ENCODE measurements around the gene CDT1. TPM values are rescaled to one million over a fixed set of nuclear protein-coding genes. Genes with fewer than 3 reads are reported as not detected.
A peak's percentile ranks its signal among the peaks of the same experiment; 100 is the strongest.

CDT1 gene
- total RNA-seq, 1 experiment from 2014 or later, result 64.6 TPM

DNA sequence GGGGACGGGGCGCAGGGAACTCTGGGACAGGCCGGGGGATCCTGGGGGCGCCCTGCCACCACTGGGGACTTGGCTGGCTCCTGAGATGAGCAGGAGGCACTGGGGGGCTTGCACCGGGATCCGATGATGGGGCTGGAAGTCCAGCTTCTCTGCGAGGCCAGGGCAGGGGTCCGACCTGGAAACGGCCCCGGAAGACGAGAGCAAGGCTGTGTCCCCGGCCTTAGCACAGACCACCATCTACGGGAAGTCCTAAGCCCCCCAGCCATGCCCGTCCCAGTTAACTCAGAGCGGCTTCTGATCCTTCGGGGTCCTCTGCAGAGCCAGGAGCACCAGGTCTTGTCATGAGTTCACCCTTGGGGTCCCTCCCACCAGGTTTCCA is 573 bp downstream of the CDT1 start:
- DNase-seq (ENCODE audit: low read depth), result no peak

DNA sequence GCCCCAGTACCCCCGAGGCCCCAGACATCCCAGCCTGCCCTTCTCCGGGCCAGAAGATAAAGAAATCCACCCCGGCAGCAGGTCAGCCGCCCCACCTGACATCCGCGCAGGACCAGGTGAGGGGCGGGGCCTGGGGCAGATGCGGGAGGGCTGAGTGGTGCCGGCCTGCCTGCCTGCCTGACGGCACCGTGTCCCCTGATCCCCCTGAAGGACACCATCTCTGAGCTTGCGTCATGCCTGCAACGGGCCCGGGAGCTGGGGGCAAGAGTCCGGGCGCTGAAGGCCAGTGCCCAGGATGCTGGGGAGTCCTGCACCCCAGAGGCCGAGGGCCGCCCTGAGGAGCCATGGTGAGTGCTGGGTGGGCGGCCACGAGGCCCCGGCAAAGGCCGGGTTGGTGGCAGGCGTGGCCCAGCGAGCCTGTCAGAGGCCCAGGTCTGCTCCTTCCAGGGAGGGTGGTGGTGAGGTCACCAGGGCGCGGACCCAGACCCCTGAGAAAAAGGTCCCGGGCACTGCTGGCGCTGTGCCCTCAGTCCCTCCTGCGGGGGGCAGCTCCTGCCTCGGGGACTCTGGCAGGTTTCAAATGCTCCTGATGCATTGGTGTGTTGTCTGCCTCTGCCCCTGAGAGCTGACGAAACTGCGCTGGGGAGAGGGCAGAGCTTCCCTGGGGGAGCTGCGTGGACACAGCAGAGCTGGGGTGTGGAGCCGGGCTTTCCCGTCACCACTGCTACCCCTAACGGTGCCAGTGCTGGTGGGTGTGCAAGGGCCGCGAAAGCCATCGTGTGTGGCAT is 1.2 kb downstream of the CDT1 start:
- DNase-seq (ENCODE audit: low read depth), result no peak

DNA sequence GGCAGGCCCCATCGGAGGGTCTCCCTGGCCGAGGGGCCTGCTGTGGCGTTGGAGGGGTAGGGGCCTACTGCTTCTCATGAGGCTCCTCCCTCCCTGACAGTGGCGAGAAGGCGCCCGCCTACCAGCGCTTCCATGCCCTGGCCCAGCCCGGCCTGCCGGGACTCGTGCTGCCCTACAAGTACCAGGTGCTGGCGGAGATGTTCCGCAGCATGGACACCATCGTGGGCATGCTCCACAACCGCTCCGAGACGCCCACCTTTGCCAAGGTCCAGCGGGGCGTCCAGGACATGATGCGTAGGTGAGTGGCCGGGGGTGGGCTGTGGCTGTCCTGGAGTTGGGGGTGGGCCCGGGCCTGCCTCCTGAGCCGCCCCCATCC is 1.7 kb downstream of the CDT1 start:
- no peak for DNase-seq (ENCODE audit: low read depth)

DNA sequence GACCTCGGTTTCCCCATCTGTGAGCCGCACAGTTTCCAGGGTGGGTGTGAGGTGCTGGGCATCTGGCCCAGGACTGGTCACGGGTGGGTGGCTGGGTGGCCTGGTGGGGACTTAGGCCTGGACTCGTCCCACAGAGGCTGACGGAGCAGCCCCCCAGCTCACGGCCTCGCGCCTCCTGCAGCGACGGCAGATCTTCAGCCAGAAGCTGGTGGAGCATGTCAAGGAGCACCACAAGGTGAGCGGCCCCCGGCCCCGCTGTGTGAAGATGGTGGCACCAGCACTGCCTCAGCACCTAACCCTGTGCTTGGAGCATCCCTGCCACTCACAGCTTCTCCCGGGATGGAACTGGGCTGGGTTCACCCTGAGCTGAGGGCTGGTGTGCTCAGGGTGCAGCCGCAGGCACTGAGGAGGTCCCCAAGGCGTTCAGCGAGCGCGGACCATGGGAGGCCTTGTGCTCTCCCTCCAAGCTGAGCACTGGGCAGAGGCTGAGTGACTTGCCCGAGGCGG is 2.4 kb downstream of the CDT1 start:
- DNase-seq (ENCODE audit: low read depth), result no peak

DNA sequence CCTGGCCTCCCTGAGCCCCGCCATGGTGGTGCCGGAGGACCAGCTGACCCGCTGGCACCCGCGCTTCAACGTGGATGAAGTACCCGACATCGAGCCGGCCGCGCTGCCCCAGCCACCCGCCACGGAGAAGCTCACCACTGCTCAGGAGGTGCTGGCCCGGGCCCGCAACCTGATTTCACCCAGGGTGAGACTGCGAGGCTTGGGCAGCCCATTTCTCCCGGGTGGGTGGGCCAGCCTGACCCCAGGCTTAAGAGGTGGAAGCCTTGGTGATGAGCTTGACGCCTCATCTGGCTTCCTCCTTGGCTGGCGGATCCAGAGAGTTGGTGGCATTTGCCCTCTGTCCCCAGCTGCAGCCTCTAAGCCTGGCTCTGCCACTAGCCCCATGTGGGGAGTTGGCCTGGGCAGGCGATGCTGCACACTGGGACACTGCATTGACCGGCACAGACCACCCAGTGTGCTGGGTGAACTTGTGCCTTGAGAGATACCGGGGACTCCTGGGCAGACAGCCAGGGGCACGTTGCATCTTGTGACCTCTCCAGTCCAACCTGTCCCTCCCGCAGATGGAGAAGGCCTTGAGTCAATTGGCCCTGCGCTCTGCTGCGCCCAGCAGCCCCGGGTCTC is 3.0 kb downstream of the CDT1 start:
- no peak for DNase-seq (ENCODE audit: low read depth)

DNA sequence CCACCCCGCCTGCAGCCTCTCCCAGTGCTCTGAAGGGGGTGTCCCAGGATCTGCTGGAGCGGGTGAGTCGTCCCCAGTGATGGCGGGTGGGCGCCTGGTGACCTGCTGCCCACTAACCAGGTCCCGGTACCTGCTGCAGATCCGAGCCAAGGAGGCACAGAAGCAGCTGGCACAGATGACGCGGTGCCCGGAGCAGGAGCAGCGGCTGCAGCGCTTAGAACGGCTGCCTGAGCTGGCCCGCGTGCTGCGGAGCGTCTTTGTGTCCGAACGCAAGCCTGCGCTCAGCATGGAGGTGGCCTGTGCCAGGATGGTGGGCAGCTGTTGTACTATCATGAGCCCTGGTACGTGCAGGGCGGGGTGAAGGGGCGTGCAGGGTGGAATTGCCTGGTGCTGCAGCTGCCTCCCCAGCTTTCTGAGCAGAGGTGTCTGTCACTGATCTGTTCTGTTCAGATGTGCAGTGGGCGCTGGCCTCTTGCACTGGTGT is 3.6 kb downstream of the CDT1 start:
- DNase-seq (ENCODE audit: low read depth), result no peak

DNA sequence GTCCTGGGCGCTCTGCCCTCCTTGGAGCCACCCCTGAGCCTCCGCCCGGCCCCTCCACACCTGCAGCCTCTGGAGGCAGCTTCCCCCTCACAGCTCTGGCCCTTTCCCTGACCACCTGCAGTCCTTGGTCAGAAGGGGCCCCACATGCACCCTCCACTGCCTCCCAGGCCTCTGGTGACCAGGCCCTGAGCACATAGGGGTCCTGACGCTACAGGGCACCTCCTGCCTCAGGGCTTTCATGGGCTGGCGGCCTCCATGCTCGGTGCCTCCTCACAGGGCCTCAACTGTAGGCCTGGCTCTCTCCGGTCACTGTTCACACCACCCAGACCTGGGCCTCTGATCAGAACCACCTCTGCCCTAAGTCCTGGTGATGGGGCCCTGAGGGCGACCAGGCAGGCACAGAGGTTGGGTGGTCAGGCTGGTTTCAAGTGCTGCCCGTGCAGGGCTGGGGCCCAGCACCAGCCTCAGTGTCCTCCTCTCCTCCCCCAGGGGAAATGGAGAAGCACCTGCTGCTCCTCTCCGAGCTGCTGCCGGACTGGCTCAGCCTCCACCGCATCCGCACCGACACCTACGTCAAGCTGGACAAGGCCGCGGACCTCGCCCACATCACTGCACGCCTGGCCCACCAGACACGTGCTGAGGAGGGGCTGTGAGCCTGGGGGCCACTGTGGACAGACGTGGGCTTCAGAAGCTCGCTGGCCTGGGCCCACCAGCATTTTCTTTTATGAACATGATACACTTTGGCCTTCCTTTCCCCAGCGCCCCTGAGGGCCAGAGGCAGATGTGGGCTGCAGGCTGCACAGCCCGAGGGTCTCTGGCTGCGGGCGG is 4.3 kb downstream of the CDT1 start:
- DNase-seq (ENCODE audit: low read depth), result no peak

DNA sequence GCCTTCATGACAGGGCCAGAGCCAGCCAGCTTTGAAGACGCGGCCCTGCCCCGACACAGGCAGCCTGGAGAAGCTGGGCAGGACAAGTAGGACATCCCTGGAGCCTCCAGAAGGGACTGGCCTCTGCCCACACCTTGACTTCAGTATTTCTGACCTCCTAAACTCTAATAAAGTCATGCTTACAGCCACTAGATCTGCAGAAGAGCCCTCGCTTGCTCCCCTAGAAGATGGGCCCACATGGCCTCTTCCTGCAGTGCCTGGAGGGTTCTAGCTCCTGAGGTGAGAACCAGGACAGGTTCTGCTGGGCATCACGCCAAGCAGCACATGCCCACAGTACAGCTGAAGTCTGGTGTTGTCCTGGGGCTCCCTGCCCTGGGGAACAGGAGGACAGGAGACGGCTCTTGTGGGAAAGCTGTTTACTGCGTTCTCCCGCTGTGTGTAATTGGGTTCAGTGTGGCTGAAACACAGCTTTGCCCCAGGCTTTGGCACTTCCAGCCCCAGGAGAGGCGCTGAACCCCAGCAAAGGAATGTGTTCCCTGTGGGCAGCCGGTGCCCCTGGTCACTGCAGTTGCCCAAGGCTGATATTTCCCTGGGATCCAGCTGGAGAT is 5.6 kb downstream of the CDT1 start:
- DNase-seq (ENCODE audit: low read depth), result no peak

DNA sequence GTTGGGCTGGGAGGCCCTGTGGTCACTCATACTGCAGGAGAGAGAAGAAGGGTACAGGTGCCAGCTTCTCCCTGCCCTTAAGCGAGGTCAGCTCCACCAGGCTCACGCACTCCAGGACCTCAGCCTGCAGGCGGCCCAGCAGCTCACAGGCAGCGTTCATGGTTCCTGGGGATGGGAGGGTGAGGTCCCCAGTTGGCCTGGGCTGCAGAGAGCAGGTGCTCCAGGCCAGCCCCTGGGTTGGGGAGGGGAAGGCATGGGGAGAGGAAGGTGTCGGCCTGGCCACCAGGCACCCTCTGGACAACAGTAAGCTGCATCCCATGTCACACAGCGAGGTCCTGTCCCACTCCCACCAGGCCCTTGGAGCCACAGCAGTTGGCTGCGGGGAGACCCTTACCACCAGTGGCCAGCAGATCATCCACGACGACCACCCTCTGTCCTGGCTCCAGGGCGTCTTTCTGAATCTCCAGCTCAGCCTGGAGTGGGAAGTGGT is 6.1 kb downstream of the CDT1 start:
- DNase-seq (ENCODE audit: low read depth), result no peak

DNA sequence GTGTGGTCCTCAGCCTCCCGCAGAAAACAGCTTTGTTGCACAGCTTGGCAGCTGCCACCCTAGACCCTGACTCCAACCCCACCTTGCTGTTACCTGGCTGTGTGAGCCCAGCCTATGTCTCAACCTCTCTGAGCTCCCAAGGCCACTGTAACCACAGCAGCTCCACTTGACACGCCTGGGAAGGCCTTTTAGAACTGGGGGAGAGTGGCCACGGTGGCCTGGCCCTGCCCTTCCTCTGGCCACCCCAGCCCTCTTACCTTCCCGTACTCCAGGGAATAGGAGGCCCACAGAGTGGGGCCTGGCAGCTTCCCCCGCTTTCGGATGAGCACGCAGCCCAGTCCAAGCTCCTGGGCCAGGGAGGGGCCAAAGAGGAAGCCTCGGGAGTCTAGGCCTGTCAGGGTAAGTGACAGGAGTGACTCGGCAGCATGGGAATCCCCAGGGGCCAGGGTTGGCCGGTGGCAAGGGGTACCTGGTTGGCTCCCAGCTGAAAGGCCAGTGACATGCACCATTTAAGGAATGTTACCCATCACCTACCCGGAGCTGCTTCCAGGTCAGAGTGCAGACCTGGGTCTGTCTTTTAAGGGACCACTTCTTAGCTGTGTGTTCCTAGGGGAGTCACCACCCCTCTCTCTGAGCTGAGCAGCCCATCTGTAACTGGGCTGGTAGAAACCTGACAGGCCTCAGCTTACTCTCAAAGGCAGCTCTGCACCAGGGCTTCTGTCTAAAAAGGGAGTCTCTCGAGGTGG is 6.8 kb downstream of the CDT1 start:
- DNase-seq (ENCODE audit: low read depth), result no peak

DNA sequence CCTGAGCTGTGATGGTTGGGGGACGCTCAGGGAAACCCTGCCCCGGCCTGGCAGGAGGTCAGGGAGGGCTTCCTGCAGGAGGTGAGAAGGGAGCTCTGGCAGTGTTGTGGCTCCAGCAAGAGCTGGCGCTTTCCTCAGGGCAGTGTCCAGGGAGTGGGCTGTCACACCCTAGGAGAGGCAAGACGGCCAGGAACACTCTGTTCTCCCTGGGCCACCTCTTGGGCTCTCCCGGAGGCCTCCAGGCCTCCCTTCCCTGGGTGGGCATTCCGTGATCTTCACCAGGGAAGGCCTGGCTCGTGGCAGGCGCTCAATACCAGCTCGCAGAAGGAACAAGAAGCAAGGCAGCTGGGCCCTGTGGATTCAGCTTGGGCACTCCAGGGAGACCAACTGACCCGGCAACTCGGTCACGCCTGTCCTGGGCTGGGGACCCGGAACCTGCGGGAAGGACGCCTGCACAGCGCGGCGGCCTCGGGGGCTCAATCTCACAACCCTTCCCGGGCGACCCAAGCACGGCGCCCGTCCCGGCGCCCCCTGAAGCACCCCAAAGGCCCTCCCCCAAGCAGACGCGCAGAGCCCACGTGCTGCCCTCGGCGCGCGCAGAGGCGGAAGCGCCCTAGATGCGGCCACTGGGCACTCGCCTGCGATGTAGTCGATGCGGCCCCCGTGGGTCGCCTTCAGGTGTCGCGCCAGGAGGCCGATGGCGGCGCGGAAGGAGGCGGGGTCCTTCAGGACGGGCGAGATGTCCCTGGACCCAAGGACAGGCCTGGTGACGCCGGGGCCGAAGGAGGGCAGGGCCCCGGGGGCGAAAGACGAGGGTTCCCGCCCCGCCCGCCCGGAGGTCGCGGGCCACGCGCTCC is 7.6 kb downstream of the CDT1 start:
- DNase-seq (ENCODE audit: low read depth), result peak; percentile 71

DNA sequence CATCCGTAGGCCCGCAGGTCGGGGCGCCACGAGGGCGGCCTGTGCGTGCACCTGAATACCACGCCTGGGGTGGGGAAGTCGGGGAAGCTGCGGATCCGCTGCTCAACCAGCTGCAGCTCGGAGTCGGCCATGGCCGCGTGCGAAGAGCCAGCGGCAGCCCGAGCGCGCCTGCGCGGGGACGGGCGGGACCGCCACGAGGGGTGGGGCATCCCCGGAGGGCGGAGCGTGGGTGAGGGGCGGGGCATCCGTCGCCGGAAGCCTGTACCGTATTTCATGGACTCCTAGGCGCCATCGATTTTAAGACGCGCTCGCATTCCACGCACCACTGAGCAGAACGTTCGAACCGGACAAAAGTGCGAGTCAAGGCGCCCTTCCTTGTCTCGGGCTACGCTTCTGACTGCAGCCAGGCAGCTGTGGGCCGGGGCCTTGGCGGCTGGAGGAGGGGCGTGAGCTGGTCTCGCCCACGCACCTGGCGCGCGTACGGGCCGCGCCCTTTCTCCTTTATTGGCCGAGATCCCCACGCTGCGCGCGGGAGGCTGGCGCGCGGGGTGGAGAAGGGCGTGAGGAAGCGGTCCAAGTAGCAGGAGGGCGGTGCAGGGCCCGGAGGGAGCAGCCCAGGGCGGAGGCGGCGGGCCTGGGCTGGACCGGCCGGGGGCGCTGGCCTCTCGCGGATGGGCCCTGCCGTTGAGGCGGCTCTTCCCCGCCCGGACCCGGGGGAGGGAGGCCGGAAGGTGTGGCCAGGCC is 8.4 kb downstream of the CDT1 start, which contains the start of gene APRT:
APRT (minus strand) TSS at position 160 of the 744 bp plus-strand sequence; CDS start at position 131, 29 bp downstream.
- DNase-seq (ENCODE audit: low read depth), result peak; percentile 84

DNA sequence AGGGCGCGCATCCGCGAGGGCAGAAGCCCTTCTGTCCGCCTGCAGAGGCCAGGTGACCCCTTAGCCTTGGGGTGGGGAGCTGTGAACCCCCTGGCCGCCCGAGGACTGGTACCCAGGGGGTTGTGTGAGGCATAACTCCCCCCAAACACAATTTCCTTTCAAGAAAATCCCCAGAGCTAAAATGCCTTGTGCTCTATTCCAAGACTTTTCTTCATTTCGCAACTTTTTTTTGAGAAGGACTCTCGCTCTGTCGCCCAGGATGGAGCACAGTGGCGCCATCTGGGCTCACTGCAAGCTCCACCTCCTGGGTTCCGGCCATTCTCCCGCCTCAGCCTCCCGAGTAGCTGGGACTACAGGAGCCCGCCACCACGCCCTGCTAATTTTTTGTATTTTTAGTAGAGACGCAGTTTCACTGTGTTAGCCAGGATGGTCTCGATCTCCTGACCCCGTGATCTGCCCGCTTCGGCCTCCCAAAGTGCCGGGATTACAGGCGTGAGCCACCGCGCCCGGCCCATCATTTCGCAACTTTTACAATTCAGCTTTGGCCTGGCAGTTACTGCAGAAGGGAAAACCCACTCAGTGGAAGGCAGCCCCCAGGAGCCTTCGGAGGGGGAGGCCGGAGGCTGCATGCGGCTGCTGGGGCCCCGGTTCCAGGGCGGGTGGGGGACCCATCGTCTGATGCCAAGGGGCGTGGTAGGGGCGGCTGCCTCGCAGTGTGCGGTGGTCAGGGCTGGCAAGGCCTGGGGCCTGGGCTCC is 9.1 kb downstream of the CDT1 start:
- DNase-seq (ENCODE audit: low read depth), result no peak

DNA sequence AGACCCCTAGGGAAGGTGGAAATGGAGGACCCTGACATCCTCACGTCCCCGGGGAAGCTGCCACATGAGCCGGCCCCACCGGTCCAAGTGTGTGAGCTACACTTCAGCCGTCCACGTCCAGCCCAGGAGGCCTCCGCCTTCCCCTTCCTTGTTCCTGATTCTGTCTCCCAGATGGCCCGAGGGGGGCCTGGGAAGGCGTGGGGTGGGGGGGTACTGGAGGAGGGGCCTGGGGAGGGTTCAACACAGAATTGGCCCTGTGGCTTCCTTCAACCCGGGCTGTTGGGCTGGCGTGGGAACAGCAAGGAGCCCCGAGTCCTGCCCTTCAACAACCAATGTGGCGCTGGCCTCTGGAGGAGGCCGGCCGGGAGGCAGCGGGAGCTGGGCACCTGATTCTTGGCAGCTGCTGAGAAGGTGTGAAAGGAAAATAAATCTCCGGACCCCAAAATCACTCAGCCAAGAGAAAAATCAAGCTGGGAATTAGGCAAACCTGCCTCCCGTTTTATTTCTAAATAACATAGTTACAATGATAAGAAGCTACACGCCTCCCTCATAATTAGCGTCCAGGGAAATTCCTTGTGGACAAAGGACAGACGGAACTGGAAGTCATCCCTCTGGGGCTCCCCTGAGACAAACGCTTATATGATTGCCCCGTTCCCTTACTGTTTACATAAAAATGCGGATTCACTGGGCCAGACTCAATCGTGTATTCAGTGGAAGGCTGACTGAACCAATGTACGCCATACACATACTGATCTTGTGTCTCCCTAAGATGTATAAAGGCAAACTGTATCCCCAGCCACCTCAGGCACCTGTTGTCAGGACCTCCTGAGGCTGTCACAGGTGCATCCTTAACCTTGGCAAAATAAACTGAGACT is 9.9 kb downstream of the CDT1 start:
- no peak for DNase-seq (ENCODE audit: low read depth)

DNA sequence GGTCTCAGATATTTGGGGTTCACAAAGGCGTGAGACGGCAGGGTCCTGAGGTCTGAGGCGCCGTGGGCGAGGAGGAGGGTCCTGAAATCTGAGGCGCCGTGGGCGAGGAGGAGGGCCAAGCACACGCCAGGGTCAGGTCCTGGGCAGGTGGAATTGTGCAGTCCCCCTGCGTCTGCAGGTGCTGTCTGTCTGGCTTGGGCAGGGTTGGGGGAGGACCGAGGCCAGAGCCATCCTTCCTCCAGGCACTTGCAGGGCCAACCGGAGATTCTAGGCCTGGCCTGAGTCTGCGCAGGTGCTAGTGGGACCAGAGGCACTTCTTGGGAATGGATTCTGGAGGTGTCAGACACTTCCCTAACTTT is 10.5 kb downstream of the CDT1 start:
- DNase-seq (ENCODE audit: low read depth), result no peak

DNA sequence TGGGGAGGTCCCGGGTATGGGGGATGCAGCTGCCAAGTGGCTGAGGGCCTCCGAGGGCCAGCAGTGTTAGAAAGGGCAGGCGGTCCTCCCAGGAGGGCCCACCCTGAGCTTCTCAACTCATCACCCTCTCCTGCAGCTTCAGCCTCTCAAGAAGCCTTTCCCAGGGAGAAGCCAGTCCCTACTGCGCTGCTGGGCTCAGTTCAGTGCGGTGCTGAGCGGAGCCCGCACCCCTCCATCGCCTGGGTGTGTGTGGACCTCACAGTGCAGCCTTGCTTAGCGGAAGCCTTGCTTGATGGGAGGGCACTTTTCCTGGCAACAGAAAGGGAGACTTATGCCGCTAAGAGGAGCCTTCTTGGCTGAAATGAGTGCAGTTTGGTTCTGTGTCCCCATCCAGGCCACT is 11.6 kb downstream of the CDT1 start:
- no peak for DNase-seq (ENCODE audit: low read depth)

DNA sequence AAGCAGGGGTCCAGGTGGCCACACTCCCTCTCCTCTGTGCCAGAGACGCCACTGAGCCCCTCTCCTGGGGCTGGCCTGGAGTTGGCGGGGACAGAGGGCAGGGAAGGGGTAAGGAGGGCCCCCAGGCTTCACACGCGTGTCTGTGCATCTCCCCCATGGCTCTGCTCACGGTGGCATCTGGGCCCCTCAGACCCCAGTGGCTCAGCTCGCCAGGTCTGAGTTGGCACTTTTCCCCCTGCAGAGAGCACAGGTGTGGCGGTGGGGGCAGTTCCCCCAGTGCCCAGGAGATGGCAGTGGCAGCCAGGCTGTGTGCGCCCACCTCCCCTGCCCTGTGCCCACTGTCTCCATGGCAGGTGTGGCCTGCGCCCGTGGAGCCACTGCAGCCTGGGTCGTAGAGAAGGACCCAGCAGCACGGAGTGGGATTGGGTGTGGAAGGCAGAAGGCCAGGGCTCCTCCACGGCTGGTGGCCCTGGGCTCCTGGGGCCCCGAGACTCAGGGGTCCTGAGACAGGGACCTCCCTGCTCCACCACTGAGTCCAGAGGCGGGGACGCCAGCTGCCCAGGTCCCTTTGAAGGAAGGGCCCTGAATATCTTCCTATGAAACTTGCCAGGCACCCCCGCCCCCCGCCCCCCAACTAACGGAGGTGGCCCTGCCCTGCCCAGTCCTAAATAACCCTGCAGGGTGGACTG is 12.5 kb downstream of the CDT1 start:
- DNase-seq (ENCODE audit: low read depth), result peak; percentile 46
